GM23338 (cell line): ENCODE measurements around the gene SULF2. TPM values are rescaled to one million over a fixed set of nuclear protein-coding genes. Genes with fewer than 3 reads are reported as not detected.

Source experiments
- ATAC-seq: fragments of 200-7000 bp; cut with Tn5 transposase; 3 replicates; pipeline ENCODE4 v1.9.1; 2020
- DNase-seq: peaks from one replicate; pipeline ENCODE4 v3.0.0-alpha.2; 2015; ENCODE audit warnings: low spot score
- H2AFZ ChIP-seq: fragments of 200-600 bp; sonication (generic); 2 replicates; pipeline ENCODE4 v1.8.0; 2016; ENCODE audit warnings: antibody characterized with exemption, mild to moderate bottlenecking, moderate library complexity
- H3F3A ChIP-seq: fragments of 200-600 bp; sonication (generic); replicated peaks from 2 replicates; pipeline ENCODE4 v1.8.0; 2017; ENCODE audit warnings: antibody characterized with exemption, mixed run types, low read depth
- H3K27ac ChIP-seq: fragments of 200-600 bp; sonication (generic); 2 replicates; pipeline ENCODE4 v1.6.1; 2016; ENCODE audit warnings: low read depth
- H3K27me3 ChIP-seq: fragments of 200-600 bp; sonication (generic); 2 replicates; pipeline ENCODE4 v1.8.0; 2016; ENCODE audit warnings: mild to moderate bottlenecking, mixed run types, moderate library complexity; ENCODE audit not compliant: insufficient read depth
- H3K36me3 ChIP-seq: fragments of 200-600 bp; sonication (generic); 2 replicates; pipeline ENCODE4 v1.8.0; 2016; ENCODE audit warnings: mild to moderate bottlenecking; ENCODE audit not compliant: insufficient read depth
- H3K4me1 ChIP-seq: fragments of 200-600 bp; sonication (generic); 2 replicates; pipeline ENCODE4 v1.8.0; 2016; ENCODE audit warnings: mild to moderate bottlenecking, moderate library complexity; ENCODE audit not compliant: insufficient read depth
- H3K4me2 ChIP-seq: fragments of 200-600 bp; sonication (generic); 2 replicates; pipeline ENCODE4 v1.7.1; 2017; ENCODE audit warnings: mixed run types
- H3K4me3 ChIP-seq: fragments of 200-600 bp; sonication (generic); 2 replicates; pipeline ENCODE4 v1.6.1; 2016; ENCODE audit warnings: mixed run types
- H3K79me2 ChIP-seq: fragments of 200-600 bp; sonication (generic); replicated peaks from 2 replicates; pipeline ENCODE4 v1.8.0; 2017; ENCODE audit warnings: mild to moderate bottlenecking; ENCODE audit not compliant: insufficient read depth
- H3K9me2 ChIP-seq: fragments of 200-600 bp; sonication (generic); 2 replicates; pipeline ENCODE4 v1.8.0; 2017; ENCODE audit not compliant: insufficient read depth
- H4K20me1 ChIP-seq: fragments of 200-600 bp; sonication (generic); replicated peaks from 2 replicates; pipeline ENCODE4 v1.8.0; 2017; ENCODE audit warnings: mild to moderate bottlenecking; ENCODE audit not compliant: insufficient read depth
- H3K27ac Mint-ChIP-seq: 2 replicates; pipeline ENCODE4 v1.8.0; 2020; ENCODE audit warnings: inconsistent platforms, mild to moderate bottlenecking, moderate library complexity, mixed read lengths
- H3K27me3 Mint-ChIP-seq: 3 replicates; pipeline ENCODE4 v1.8.0; 2022; ENCODE audit warnings: low read depth, mild to moderate bottlenecking, moderate library complexity, mixed read lengths, inconsistent platforms; ENCODE audit not compliant: insufficient read depth, poor library complexity
- H3K36me3 Mint-ChIP-seq: 3 replicates; pipeline ENCODE4 v1.8.0; 2021; ENCODE audit warnings: low read depth, mild to moderate bottlenecking, inconsistent platforms, moderate library complexity, mixed read lengths
- H3K4me1 Mint-ChIP-seq: 3 replicates; pipeline ENCODE4 v1.8.0; 2020; ENCODE audit warnings: mild to moderate bottlenecking, inconsistent platforms, mixed read lengths
- H3K4me3 Mint-ChIP-seq: 3 replicates; pipeline ENCODE4 v1.8.0; 2021; ENCODE audit warnings: moderate library complexity, mild to moderate bottlenecking, inconsistent platforms, mixed read lengths
- H3K9me3 Mint-ChIP-seq: 3 replicates; pipeline ENCODE4 v1.8.0; 2020; ENCODE audit warnings: moderate library complexity, mild to moderate bottlenecking, inconsistent platforms, mixed read lengths
- CREB1 ChIP-seq: fragments of 250-450 bp; sonication (Bioruptor Pico); IDR thresholded peaks from 2 replicates; pipeline ENCODE4 v1.5.0; 2020; ENCODE audit warnings: low read depth, mild to moderate bottlenecking, moderate library complexity
- EZH2 ChIP-seq: fragments of 200-600 bp; sonication (generic); IDR thresholded peaks from one replicate; pipeline ENCODE4 v1.8.0; 2017; ENCODE audit warnings: antibody characterized with exemption, mild to moderate bottlenecking, low read depth; ENCODE audit not compliant: unreplicated experiment
- JUNB ChIP-seq: IDR thresholded peaks from one replicate; pipeline ENCODE4 v1.6.1; 2016; ENCODE audit warnings: antibody characterized with exemption; ENCODE audit not compliant: unreplicated experiment
- POLR2AphosphoS5 ChIP-seq: IDR thresholded peaks from 2 replicates; pipeline ENCODE4 v1.6.1; 2016; ENCODE audit warnings: antibody characterized with exemption, low read depth
- STAT1 ChIP-seq: IDR thresholded peaks from one replicate; pipeline ENCODE4 v1.6.1; 2016; ENCODE audit warnings: antibody characterized with exemption; ENCODE audit not compliant: unreplicated experiment
- ZNF114 ChIP-seq: fragments of 250-450 bp; sonication (Bioruptor Pico); IDR thresholded peaks from 2 replicates; pipeline ENCODE4 v1.5.0; 2020; ENCODE audit warnings: mild to moderate bottlenecking, moderate library complexity
- ZNF331 ChIP-seq: fragments of 250-450 bp; sonication (Bioruptor Pico); IDR thresholded peaks from 2 replicates; pipeline ENCODE4 v1.5.0; 2020; ENCODE audit warnings: low read depth, mild to moderate bottlenecking, moderate library complexity
- polyA plus RNA-seq: library from polyadenylated mRNA; unstranded; fragments of >200 nt; fragmentation: Nextera tagmentation; extraction: Ambion mirVana; gene quantifications from 2 replicates; pipeline ENCODE4 v1.2.1, GENCODE V29; 2016
- total RNA-seq: library from RNA; depleted of rRNA; stranded (reverse); fragments of >200 nt; shearing (Covaris generic); gene quantifications from 2 replicates; pipeline ENCODE4 v1.2.3, GENCODE V29; 2014
- TF ChIP-seq, protein P1 (sequence below): fragments of 250-450 bp; sonication (Bioruptor Pico); IDR thresholded peaks from 2 replicates; pipeline ENCODE4 v1.5.0; 2020; ENCODE audit warnings: mild to moderate bottlenecking, moderate library complexity
- TF ChIP-seq, protein P2 (sequence below), 2 experiments: fragments of 200-600 bp in 1 of 2; sonication (generic) in 1 of 2; conservative IDR thresholded peaks; 2 replicates each; pipeline versions ENCODE4 v1.5.1 to v1.6.1; 2016 to 2017; ENCODE audit warnings: antibody characterized with exemption in 2 of 2, low read depth in 2 of 2, mild to moderate bottlenecking in 2 of 2, moderate library complexity in 1 of 2

Gene SULF2
- total and polyA plus RNA-seq, 2 experiments from 2014 or later, result 9.5 to 20.7 TPM

DNA sequence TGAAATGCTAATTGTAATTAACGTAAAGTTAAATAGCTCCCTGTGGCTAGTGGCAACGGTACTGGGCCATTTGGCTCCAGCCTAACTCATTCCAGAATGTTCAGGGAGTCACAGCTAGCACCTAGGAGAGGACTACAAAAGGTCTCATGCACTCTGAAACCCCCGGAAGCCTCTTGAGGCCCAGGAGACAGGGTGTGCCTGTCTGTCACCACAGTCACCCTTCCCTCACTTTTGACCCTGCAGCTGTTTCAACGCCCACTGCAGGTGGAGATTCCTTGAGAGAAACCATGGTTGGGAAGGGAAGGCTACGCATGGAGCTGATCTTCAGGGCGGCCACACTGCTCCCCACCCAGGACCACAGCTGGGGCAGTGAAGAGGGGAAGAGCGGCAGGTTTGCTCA, 58.6 kb downstream of the SULF2 start:
- no peak for DNase-seq
- H3F3A ChIP-seq, result 0 out of 2 replicates have a peak, but pooled peaks cover 3% of the 10 kb centered on the region
- Mint-ChIP-seq H3K36me3 (peaks cover 9% of the 10 kb centered on the region; the same call in 2 of the 3 replicates), H3K27ac (no peak overlapping the region), H3K27me3 (peaks cover 11% of the 10 kb centered on the region), H3K9me3 (peaks cover 7% of the 10 kb centered on the region), H3K4me1 (peaks cover 10% of the 10 kb centered on the region), H3K4me3 (no peak overlapping the region)
- H3K4me3 ChIP-seq, result no peak overlapping the region
- TF ChIP-seq CREB1 (CRISPR knock-in tag), result no peak
- no peak for TF ChIP-seq EZH2
- TF ChIP-seq, protein P1, sequence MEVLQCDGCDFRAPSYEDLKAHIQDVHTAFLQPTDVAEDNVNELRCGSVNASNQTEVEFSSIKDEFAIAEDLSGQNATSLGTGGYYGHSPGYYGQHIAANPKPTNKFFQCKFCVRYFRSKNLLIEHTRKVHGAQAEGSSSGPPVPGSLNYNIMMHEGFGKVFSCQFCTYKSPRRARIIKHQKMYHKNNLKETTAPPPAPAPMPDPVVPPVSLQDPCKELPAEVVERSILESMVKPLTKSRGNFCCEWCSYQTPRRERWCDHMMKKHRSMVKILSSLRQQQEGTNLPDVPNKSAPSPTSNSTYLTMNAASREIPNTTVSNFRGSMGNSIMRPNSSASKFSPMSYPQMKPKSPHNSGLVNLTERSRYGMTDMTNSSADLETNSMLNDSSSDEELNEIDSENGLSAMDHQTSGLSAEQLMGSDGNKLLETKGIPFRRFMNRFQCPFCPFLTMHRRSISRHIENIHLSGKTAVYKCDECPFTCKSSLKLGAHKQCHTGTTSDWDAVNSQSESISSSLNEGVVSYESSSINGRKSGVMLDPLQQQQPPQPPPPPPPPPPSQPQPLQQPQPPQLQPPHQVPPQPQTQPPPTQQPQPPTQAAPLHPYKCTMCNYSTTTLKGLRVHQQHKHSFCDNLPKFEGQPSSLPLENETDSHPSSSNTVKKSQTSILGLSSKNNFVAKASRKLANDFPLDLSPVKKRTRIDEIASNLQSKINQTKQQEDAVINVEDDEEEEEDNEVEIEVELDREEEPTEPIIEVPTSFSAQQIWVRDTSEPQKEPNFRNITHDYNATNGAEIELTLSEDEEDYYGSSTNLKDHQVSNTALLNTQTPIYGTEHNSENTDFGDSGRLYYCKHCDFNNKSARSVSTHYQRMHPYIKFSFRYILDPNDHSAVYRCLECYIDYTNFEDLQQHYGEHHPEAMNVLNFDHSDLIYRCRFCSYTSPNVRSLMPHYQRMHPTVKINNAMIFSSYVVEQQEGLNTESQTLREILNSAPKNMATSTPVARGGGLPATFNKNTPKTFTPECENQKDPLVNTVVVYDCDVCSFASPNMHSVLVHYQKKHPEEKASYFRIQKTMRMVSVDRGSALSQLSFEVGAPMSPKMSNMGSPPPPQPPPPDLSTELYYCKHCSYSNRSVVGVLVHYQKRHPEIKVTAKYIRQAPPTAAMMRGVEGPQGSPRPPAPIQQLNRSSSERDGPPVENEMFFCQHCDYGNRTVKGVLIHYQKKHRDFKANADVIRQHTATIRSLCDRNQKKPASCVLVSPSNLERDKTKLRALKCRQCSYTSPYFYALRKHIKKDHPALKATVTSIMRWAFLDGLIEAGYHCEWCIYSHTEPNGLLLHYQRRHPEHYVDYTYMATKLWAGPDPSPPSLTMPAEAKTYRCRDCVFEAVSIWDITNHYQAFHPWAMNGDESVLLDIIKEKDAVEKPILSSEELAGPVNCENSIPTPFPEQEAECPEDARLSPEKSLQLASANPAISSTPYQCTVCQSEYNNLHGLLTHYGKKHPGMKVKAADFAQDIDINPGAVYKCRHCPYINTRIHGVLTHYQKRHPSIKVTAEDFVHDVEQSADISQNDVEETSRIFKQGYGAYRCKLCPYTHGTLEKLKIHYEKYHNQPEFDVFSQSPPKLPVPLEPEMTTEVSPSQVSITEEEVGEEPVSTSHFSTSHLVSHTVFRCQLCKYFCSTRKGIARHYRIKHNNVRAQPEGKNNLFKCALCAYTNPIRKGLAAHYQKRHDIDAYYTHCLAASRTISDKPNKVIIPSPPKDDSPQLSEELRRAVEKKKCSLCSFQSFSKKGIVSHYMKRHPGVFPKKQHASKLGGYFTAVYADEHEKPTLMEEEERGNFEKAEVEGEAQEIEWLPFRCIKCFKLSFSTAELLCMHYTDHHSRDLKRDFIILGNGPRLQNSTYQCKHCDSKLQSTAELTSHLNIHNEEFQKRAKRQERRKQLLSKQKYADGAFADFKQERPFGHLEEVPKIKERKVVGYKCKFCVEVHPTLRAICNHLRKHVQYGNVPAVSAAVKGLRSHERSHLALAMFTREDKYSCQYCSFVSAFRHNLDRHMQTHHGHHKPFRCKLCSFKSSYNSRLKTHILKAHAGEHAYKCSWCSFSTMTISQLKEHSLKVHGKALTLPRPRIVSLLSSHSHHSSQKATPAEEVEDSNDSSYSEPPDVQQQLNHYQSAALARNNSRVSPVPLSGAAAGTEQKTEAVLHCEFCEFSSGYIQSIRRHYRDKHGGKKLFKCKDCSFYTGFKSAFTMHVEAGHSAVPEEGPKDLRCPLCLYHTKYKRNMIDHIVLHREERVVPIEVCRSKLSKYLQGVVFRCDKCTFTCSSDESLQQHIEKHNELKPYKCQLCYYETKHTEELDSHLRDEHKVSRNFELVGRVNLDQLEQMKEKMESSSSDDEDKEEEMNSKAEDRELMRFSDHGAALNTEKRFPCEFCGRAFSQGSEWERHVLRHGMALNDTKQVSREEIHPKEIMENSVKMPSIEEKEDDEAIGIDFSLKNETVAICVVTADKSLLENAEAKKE (CRISPR knock-in tag), result no peak
- TF ChIP-seq ZNF331 (CRISPR knock-in tag), result no peak
- TF ChIP-seq ZNF114 (CRISPR knock-in tag), result no peak
- TF ChIP-seq POLR2AphosphoS5, result no peak
- no peak for TF ChIP-seq JUNB
- TF ChIP-seq STAT1, result no peak
- TF ChIP-seq, protein P2, sequence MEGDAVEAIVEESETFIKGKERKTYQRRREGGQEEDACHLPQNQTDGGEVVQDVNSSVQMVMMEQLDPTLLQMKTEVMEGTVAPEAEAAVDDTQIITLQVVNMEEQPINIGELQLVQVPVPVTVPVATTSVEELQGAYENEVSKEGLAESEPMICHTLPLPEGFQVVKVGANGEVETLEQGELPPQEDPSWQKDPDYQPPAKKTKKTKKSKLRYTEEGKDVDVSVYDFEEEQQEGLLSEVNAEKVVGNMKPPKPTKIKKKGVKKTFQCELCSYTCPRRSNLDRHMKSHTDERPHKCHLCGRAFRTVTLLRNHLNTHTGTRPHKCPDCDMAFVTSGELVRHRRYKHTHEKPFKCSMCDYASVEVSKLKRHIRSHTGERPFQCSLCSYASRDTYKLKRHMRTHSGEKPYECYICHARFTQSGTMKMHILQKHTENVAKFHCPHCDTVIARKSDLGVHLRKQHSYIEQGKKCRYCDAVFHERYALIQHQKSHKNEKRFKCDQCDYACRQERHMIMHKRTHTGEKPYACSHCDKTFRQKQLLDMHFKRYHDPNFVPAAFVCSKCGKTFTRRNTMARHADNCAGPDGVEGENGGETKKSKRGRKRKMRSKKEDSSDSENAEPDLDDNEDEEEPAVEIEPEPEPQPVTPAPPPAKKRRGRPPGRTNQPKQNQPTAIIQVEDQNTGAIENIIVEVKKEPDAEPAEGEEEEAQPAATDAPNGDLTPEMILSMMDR (conservative IDR thresholded peaks at IDR 0.05; ENCODE audit: low read depth in 2 of 2), result no peak
- no peaks in the 10 kb centered on the region for H4K20me1 ChIP-seq
- H3K4me2 ChIP-seq, result no peak overlapping the region
- ATAC-seq, result no peak
- no peak overlapping the region for H2AFZ ChIP-seq
- no peaks in the 10 kb centered on the region for H3K9me2 ChIP-seq
- H3K27me3 ChIP-seq, result no peaks in the 10 kb centered on the region
- no peaks in the 10 kb centered on the region for H3K36me3 ChIP-seq
- H3K4me1 ChIP-seq, result no peaks in the 10 kb centered on the region; the same call in 1 of the 2 replicates
- no peak overlapping the region for H3K27ac ChIP-seq
- no peaks in the 10 kb centered on the region for H3K79me2 ChIP-seq
